SIG-M5 (cell line): ENCODE measurements around the gene TMEM107.
"Not testable (repeated sequence)": the region's sequence is repeated elsewhere in the genome, so short reads cannot be mapped to it uniquely, and the experiment has no call there.

Source experiments
- DNase-seq: peaks from one replicate; lab custom pipeline; 2025; lab: John Stamatoyannopoulos, UW

The TMEM107 gene

DNA sequence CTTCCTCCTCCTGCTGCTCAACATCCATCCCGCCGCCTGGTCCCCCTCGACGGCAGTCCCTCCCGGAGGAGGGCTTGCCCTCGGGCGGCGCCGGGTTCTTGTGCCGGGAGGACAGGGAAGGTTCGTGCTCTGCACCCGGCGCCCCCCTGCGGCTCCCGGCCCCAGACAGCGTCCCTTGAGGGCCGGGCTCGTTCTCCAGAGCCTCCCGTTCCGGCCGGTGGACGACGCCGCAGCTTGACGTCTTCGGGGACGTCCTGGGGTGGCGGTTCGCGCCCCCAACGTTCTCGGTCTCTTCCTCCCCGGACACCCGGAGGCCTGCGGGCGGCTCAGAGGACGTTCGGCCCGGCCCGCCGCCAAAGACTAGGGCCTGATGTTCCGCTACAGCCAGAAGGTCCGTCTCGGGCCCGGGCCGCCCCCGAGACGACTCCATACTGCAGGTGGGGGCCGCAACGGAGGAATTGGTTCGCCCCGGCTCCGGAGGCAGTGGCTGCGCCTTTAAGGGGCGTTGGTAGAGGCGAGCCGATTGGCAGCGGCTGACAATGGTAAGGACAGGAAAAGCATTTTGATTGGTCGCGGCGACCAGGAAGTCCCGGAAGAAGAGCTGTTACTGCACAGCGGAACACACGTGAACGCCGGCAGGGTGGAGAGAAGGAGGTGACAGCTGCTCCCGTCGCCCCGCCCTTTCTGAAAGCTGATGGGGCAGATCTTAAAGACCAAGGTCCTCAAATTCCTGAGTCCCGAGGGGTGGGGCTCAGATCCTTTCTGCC lies 13.7 kb upstream of the TMEM107 start, which contains the start of gene BORCS6:
TSS of gene BORCS6 (minus strand) at position 470 of the 767 bp plus-strand sequence. CDS start at position 430, 40 bp downstream.
- peak; percentile 94 for DNase-seq

- no peak for DNase-seq
Measured at GRCh38 chr17:8189041-8189710, 13.0 kb upstream of the TMEM107 start.

DNA sequence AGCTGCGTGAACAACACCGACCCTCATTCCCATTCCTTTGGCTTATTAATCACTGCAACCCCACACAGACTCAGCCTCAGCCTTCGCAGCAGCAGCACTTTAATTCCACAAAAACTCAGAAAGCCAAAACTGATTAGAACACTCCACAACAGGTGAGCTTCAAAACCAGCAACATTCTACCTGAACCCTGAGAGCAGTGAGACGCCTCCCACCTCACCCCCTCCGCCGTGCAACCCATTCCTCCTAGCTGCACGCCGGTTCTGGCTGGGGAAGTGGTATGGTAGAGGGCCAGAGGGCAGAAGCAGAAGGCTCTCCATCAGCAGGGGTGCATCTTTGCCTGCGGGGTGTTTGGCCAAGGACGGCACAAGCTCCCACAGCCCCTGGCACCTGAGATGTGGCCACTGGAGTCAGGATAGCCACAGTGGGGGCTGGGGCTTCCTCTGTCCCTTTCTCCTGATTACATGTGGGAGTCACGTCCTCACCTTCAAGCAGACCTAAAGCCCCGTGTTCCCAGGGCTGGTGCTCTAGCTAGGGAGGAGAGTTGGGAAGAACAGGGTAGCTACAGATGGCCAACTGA lies 12.2 kb upstream of the TMEM107 start:
- no peak for DNase-seq

GRCh38 chr17:8187517-8188262 lies 11.5 kb upstream of the TMEM107 start:
- DNase-seq: peak; percentile 87

DNA sequence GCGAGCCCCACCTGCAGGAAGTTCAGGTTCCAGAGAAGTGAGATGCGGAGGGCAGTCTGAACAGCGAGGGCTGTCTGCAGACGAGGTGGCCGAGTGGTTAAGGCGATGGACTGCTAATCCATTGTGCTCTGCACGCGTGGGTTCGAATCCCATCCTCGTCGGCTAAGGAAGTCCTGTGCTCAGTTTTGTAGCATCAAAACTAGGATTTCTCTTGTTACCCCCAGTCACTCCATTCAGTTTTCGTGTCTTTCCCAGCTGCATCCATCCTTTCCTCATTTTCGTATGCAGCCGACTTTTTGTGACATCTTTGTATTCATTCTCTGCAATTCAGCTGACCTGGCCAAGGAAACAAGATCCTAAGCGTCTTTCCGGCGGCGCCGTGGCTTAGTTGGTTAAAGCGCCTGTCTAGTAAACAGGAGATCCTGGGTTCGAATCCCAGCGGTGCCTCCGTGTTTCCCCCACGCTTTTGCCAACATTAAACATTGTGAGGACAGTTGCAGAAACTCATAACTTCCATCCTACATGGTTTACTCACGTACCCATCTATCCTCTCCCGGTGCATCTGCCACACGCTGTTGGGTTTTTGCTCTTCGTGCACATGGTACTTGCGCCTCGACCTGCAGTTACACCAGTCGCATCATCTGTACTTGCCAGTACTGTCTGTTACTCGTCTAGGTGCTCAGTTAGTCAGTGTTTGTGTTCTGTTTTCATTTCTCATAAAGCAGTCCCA lies 10.8 kb upstream of the TMEM107 start:
- DNase-seq: peak; percentile 44

GRCh38 chr17:8186446-8186786 lies 10.2 kb upstream of the TMEM107 start:
- no peak for DNase-seq

DNA sequence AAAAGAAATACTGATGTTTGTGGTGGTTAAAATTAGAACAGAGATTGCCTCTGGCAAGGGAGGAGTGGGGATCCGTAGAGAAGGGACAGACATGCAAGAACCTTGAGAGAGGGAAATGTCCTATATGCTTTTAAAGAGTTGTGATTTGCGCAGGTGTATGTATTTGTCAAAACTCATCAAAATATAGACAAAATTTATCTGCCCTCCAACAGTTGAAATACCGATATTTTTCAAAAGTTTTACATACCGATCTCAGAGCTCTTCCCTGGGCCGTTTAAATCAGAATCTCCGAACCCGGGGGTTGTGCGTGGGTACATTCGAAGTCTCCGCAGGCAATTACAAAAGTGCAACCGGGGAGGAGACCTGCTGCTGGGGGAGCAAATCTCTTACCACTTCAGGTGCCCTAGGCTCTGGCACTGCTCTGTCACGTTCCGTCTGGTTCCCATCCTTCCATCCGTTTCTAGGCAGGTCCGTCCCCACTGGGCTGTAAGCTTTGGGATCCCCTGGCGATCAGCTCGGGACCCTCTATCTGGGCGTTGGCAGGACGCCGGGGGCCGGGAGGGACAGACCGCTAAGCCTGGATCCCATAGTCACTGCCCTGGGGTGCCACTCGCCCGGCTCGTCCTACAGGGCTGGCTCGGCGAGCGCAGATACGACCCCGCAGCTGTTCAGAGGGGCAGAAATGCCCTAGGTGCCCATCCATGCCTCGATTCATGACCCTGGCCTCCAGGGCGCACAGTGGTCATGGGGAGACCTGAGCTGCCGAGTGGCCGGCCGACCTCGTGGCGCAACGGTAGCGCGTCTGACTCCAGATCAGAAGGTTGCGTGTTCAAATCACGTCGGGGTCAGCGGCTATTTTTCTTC lies 9.6 kb upstream of the TMEM107 start:
- no peak for DNase-seq

DNA sequence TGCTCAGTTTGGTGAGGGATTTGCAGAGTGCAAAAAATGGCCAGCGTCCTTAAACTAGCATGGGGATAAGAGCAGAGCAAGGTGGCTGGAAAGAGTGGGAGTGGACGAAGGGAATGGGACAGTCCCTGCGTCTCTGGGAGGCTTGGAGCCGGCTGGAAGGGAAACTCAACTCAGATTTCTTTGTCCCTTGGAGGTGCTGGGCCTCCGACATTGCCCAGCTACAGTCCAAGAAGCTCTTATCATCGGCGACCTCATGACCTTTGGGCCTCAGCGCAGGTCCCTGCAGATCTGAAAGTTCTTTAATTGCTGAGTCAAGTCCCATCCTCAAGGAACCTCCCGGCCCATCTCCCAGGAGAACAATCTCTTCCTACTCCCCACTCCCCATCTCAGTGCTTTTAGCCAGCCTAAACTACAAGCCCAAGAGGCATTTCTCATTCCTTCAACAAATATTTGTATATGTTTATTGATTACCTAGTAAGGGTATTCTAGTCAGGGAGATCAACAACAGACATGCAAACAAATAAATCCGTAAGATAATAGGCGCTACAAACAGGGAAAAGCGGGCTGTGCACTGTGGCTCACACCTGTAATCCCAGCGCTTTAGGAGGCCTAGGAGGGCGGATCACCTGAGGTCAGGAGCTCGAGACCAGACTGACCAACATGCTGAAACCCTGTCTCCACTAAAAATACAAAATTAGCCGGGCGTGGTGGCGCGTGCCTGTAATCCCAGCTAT lies 985 bp upstream of the TMEM107 start:
- no peak for DNase-seq

- no peak for DNase-seq
Measured at GRCh38 chr17:8175795-8176196, 384 bp downstream of the TMEM107 start.

DNA sequence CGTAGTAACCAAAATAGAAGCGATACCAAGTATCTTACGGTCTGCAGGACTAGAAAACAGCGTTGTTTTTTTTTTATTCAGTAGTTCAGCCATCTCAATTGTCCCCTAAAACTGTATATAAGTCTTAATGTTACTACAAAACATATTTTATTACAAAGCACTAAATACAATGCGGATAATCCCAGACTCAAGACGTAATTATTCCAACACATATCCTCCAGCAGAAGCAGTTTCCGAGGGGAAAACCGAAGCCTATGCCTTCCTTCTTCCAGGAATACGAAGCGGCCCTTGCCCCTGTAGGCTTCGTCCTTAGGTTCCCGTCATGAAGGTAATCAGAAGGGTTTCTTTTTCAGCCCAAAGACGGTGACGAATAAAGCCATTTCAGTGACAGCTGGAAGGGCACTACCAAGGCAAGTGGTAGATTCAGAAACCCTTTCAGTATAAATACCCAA lies 2.3 kb downstream of the TMEM107 start:
- DNase-seq: no peak

DNA sequence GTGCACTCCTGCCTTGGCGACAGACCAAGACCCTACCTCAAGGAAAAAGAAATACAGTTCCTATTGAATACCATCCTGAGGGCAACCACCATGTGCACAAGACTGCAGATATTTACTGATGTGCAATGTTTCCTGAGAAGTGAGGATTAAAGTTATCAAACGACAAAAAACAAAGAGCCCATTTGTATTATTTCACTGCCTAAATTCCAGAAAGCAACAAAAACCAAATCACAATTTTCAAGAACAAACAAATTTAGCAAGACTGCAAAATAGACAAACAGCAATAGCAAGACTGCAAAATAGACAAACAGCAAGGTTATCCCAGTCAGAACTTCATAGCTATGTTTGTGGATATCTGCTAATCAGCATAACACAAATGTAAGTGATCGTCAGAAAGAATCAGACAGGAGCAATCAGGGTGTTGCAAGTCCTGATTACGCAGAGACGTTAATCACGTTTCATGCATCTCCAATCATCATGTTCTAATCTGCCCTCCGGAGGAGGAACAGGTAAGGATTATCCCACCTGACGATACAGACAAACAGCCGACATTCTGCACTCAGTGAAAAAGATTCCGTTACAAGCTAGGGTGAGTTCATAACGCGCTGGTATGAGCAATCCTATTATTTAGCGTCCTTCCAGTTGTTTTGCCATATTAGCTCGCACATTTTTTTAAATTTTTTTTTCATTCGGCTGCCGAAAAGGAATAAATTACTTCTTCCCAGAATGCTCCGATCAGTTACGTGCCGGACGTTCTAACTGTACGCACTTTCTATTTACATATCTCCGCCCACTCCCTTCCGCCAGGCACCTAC lies 2.9 kb downstream of the TMEM107 start:
- DNase-seq: peak; percentile 89

DNA sequence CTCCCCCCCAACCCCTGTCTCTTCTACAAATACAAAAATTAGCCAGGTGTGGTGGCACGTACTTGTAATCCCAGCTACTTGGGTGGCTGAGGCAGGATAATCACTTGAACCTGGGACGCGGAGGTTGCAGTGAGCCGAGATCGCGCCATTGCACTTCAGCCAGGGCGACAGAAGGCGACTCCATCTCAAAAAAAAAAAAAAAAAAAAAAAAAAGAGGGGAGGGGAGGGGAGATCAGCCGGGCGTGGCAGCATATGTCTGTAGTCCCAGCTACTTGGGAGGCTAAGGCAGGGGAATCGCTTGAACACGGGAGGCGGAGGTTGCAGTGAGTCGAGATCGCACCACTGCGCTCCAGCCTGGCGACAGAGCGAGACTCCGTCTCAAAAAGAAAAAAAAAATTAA lies 6.0 kb downstream of the TMEM107 start:
- DNase-seq: not testable (repeated sequence)

- no peak for DNase-seq
Measured at GRCh38 chr17:8167526-8167925, 8.7 kb downstream of the TMEM107 start.

DNA sequence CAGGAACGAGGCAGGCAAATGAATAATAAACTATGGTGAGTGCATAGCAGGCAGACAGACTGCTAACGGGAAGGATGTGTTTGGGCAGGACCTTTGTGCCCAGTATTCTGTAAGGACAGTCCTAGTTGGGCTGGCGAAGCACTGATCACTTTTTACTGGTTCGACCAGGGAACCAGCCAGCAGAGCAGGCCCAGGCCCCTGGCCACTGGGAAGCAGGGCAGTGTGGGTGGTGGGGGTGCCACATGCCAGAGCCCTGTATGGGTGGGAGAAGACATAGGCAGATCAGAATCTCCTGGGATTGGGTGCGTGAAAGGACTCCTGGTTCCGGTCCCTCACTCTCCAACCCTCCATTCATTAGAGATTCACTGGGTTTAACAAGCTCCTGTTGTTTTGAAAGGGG lies 9.4 kb downstream of the TMEM107 start:
- DNase-seq: no peak

DNA sequence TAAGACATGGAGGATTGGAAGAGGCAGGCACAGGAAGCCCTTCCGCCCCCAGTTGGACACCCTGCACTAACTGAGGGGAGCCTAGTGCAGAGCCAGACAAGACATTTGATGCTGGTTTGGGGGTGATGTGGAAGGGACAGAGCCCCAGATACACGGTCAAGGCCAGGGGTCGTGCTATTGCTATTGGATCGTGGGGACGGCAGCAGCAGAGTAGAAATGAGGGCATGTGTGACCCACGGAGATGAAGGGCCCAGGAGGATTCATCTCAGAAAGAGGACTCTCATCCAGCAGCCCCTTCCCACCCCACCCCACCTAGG lies 11.4 kb downstream of the TMEM107 start:
- DNase-seq: no peak

DNA sequence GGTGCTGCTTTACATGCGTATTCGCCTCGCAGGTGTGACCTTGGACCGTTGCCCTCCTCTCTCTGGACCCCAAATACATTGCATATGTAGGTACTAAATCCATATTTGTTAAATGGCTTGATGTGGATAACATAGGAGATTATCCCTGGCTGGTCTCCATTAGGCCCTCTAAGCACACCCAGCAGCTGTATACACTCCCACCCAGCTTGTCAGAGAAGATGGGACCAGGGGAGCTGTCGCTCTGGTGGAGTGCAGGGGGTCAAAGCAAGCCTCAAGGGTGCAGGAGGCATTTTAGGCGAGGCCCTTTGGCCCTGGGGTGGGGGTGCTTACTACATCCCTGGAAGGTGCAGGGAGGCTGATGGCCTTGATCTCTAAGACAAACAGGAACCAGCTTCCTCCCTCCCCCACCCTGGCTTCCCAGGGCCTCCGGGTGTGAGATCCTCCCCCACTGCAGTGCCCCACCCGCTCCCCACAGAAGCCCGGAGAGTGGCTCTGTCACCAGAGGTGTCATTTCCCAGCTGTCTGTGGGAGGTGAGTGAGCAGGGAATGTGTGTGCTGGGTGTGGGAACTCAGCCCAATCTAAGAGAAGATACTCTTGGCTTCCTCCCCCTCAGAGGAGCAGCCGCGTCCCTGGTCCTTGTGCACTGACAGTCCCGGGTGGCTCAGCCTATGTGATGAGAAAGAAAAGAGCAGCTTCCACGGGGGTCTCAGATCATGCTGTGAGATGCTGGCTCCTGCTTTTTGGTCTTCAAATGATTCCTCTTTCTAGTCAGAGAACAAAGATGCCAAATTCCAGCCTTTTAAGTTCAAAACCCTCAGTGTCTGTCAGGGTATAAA lies 12.0 kb downstream of the TMEM107 start:
- no peak for DNase-seq

DNA sequence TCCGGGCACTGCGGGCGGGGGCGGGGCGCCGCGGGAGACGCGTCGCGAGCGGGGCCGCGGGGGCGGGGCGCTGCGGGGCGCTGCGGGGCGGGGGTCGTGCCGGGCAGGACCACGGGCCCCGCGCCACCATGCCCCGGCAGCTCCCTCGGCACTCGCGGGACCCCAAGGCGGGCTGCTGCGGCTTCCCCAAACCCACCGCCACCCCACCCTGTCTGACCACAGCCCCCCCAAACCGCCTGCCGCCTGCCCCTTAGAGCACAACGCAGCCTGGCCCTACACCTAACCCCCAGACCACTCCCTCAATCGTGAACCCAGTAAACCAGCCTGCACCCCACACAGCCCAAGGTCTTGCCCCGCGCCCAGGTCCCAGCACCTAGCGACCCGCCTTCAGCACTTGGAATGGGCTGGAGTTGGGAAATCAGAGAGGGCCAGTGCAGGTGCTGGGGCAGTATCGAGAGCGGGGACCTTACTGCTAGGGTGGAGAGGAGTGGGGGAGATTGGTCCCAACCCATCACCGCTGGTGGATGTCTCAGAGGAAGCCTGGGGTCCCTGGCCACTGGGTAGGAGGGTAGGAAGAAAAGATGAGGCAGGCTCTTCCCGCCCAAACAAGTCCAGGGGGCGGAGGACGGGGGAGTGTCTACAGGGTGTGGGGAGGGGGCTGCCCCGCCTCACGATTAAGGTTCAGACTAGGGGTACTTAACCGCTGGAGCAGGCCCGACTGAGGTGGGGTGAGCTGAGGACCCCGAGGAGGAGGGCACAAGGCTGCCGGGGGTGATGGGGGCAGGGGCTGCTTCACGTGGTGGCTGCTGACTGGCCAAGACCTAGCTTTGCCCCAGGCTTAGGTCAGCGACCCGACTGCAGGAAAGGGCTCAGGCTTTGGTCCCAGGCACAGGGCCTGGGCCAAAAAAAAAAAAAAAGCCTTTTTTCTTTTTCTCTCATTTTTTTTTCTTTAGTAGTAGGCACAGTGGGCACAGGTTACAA lies 12.9 kb downstream of the TMEM107 start:
- DNase-seq: no peak
